Hippocampal formation (tissue), 2 donors: ENCODE measurements around the gene AFF1.
"Not testable (repeated sequence)": the region's sequence is repeated elsewhere in the genome, so short reads cannot be mapped to it uniquely, and the experiment has no call there.

Source experiments
- DNase-seq, 2 donors: peaks; one replicate each; lab custom pipeline; 2025; lab: John Stamatoyannopoulos, UW

AFF1 gene

DNA sequence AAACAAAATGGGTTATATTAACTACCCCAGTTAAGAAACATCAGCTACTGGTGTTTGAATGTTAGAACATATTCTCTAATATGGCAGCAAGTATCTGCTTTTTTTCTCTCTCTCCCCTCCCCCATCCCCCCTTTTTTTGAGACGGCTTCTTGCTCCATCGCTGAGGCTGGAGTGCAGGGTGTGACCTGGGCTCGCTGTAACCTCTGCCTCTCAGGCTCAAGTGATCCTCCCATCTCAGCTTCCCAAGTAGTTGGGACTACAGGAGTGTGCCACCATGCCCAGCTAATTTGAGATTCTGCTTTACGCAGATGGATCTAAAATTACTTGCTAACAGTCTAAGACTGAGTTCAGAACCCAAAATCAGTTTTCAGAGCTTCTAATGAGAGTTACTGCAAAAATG is 101.9 kb downstream of the AFF1 start:
- DNase-seq = no peak

DNA sequence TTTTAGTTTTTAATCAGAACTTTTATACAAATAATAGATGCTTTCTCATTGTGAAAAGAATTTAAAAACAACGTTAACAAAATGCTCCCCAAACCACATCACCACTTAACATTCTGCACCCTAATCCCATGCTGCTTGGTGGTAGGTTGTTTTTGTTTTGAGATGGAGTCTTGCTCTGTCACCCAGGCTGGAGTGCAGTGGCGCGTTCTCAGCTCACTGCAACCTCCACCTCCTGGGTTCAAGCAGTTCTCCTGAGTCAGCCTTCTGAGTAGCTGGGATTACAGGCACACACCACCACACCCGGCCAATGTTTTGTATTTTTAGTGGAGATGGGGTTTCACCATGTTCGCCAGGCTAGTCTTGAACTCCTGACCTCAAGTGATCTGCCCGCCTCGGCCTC is 102.4 kb downstream of the AFF1 start:
- DNase-seq = not testable (repeated sequence)

DNA sequence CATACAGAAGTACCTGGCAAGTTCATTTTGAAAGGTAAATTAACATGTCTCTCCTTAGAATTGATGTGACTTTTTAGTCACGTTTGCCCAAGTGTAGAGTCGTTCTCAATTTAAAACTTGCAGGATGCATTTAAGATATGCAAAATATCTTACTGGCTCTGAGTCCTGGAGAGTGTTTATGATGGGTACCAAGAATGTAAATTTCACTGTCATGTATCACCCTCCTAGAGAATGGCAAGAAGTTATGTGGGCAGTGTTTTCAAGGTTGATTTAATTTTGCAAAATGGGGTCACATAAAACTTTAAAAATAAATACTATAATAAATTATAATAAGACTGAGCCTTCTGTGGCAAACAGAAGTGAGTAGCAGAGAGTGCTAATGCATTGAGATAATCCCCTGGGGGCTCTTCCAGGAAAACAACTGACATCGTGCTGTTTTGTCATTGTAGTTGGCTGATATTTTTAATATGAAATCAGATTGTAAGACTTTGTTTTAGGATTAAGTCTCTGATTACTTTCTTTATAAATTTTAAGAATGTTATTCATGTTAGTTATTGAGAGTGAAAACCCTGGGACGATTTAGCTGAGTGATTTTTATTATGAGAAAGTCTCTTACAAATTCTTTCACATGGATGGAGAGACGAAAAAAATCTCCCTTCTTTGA is 103.0 kb downstream of the AFF1 start:
- DNase-seq = no peak

DNA sequence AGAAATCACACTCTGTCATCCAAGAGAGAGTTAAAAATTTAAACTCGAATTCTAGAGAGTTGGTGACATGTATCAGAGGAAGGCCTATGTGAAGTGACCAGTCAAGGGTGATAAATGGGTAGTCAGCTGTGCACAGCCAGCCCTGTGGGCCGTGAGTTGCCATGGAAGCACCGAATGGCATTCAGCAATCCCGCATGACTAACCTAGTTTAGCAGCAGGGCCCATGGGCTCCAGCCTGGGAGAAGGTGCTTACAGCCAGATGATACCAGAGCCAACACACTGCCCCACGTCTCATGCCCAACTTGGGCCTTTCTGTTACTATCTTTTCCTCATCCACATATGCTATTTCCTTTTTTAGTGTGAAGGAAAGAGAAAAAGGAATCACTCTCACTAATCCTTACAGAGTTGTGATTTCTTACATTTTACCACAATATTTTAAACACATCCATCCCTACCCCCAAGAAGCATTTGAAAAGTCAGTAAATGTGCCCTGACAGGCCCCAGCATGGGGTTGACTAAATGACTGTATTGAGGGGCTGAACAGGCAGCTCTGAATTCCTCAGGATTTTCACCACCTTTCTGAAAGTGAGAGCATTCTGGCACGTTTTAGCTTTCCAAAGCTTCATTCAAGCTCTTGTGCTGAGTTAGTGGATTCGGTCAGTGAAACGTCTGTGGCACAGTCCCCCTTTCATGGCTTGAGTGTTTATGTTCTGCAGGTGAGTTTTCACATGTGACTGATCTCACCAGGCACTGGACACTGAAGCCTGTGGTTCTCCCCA is 104.2 kb downstream of the AFF1 start:
- DNase-seq = peak; percentile 54 to 64

DNA sequence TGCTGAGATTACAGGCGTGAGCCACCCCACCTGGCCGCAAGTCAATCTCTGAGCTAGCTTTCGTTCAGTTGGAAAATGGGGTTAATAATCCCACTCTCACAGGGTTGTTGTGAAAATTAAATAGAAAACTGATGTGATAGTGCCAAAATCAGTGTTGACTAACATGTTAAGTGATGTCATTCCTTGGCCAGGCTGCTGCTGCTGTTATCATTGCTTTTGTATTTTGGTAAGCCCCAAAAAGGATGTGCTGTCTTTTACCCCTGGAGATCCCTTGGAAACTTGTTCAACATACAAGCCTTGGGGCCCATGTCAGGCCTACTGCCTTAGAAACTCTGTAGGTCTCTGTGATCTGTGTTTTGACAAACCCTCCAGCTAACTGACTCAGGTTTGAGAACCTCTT is 106.3 kb downstream of the AFF1 start:
- no peak for DNase-seq

DNA sequence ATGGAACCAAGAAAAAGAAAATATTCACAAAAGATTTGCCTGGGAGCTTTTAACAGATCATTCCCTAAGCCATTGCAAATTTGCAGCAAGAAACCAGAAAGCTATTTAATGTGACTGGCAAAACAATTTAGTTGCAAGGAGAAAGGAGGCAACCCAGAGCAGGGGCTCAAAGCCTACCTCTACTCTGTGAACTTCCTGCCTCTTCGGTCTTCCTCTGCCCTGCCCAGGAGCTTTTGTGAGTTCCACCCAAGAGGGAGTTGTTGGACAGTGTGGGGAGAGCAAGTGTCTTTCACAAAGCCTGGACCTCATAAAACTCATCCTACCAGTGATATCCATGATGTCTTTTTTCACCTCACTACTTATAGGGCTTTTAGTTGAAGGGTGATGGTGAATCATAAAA is 107.4 kb downstream of the AFF1 start:
- DNase-seq = no peak

DNA sequence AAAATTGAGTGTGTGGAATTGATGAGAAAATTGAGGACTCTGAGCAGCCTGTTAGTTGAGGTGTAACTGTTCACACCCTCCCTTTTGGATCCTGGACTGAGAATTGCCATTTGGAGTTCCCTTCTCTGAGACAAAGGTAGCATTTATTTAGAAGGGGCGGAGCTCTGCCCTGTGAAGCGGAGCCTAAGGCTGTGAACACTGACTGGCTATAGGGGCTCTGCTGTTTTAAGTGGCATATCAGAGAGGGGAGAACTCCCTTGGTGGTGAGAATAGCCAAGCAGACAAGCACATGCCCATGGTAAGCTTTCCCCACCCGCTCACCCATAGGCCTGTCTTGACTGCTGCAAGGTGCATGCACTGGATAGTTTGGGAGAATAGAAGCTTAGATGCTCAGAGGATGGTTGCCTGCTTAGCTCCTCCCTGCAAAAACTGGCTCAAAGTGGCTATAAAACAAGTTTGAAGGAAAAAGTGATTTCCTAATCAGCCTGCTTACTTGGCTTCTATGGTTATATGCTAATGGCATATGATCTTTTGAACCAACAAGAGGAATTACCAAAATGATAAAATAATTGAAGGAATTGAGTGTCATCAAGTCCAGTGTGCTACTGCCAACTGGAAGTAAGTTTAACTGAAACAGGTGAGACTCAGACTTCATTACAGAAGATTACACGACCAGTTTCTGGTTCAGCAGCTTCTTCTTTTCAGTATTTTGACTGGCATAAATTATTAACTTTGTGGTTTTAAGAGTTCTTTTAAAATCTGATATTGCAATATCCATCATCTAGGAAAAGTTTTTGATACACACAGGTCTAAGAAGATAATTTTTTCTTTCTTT is 108.4 kb downstream of the AFF1 start:
- no peak for DNase-seq

DNA sequence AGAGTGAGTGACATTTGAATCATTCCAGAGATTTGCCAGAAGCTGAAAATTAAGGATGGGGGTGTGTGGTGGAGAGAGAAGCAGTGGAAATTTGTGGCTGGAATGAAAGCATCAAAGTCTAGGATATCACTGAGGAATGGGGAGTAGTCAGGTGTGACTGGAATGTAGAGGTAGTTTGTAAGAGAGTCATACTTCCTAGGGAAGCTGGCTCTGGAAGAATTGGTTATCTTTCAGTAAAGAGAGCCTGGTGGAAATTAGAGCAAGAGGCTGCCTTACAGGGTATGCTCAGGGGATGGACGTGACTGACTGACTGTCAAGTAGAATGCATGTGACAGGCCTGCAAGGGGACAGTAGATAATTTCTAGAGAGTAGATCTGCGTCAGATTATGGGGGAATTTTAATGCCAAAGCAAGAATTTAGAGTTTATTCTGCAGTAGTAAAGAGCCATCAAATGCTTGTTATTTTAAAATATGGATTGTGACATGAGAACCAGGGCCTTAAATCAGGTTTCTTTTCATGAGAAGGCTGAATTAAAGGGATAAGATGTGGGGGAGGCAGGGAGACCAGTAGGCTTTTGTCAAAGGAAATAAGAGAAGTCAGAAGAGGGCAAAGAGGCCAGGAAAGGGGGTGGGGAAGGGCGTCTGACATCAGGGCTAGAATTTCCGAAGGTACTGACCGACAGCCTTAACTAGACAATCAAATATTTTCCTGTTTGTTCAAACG is 109.9 kb downstream of the AFF1 start:
- no peak for DNase-seq

DNA sequence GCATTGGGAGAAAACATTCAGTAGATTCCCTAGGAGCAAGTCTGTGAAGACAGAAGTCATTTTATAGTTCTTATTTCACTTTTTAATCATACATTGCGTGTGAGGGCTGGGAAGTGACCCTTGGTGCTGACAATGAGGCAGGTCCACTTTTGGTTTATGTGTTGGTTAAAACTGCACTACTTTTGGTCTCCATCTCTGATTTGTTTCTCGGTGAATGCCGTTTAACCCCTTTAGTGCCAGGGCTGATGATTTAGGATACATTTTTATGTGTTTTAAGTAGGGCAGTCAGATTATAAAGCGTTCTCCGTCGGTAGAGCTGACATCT is 110.4 kb downstream of the AFF1 start:
- DNase-seq = no peak

DNA sequence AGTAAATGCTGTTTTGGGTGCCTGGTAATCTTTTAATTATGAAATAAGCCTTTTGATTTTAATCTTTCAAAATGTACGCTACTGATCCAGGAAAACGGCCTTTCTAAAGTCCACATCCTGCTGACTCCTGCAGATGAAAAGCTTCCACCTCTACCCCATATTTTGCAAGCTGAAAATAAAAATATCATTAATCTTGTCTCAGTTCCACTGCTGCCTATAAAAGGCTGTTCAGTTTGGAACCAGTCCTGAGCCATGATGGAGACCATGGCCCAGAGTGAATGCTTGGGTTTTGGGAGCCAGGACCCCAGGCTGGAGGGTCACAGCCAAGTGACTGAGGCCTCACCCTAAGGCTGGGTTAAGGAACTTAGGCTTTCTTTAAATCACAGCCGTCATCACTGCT is 110.8 kb downstream of the AFF1 start:
- DNase-seq = no peak

DNA sequence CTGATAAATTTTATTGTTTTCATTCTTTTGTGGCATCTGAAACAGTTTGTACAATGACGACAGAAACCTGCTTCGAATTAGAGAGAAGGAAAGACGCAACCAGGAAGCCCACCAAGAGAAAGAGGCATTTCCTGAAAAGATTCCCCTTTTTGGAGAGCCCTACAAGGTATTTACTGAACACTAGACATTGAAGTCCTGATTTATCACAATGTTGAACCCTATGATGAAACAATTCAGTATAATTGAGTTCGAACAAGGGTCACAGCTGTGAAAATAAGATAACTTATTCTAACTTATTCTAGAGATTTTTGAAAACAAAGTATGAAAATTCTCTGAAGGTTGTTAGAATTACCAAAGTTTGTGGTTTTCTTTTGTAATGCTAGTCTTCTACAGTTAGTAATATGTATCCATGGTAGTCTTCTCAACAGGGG is 111.3 kb downstream of the AFF1 start:
- no peak for DNase-seq

DNA sequence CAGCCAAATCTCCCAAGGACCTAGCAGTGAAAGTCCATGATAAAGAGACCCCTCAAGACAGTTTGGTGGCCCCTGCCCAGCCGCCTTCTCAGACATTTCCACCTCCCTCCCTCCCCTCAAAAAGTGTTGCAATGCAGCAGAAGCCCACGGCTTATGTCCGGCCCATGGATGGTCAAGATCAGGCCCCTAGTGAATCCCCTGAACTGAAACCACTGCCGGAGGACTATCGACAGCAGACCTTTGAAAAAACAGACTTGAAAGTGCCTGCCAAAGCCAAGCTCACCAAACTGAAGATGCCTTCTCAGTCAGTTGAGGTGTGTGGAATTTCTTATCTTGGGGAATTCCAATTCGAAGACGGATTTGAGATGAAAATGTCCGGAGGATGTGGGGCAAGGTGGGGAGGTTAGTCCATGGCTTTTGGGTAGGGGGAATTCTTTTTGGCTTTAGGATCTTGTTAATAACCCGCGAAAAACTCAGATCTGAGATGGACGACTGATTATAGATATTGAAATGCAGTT is 112.5 kb downstream of the AFF1 start:
- DNase-seq = no peak

DNA sequence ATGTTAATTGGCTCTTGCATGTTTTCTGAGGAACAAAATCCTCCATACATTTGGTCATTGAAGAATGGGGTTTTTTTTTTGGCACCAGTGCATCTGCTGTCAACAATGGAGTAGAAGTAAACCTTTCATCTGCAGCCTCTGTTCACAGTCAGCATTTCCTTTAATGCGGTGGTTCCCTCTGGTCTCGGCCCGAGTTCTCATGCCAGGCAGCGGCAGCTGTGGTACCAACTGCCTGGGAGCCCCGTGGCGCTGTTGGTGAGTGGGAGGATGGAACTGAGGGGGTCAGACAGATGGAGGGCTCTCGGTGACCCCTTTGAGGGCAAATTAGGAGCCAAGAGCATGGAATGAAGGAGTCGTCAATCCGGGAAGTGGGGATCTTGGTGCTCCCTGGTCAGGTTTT is 114.7 kb downstream of the AFF1 start:
- DNase-seq = peak in 1 of 2 donors; percentile 48

DNA sequence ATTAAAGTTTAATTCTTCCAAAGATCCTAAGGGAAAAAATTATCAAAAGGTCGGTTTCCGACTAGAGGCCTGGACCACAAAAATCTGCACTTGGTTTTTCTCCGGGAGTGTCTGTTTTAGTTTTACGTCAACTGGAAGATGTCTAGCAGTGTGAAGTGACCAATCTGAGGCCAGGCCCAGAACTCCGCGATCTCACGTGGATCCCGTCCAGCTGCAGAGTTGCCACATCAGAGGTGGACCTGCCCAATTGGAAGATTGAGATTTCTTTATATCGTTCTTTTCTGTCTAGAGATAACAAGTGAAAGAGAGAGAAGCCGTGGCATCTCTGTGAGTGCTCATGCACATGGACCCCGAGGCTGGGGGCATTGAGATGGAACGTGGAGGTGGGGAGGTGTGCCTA is 115.8 kb downstream of the AFF1 start:
- DNase-seq = no peak

DNA sequence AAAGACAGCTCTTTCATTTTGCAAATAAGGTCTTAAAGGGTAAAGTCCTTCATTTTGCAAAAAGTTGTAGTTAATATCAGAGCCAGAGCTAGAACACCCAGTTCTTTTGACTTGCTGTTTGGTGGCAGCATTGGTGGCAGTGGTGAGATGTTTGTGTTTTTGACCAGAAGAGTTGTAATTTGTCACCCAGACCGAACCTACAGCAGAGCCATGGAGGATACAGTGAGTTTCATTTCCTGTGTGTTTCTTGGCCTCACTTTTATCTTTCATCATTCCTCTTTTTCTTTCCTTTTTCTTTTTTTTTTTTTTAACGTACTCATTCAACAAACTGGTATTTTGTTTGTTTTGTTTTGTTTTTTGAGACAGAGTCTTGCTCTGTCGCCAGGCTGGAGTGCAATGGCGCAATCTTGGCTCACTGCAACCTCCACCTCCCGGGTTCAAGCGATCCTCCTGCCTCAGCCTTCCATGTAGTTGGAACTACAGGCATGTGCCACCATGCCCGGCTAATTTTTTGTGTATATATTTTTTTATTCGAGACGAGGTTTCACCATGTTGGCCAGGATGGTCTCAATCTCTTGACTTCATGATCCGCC is 116.4 kb downstream of the AFF1 start:
- DNase-seq = no peak

DNA sequence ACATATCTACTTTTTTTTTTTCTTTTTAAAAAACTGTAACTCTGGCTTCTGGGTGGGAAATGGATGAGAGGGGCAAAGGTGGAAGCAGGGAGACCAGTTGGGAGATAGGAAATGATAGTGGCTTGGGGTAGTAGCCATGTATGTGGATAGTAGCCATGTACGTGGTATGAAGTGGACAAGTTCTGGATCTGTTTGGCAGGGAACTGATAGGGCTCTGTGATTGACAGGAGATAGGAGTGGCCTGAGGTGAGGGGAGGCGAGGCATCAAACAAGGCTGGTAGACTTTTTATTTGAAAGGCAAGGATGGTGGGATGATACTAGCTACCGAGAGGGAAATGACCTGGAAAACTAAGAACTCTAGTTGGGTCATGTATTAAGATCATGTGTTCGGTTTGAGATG is 117.8 kb downstream of the AFF1 start:
- no peak for DNase-seq

DNA sequence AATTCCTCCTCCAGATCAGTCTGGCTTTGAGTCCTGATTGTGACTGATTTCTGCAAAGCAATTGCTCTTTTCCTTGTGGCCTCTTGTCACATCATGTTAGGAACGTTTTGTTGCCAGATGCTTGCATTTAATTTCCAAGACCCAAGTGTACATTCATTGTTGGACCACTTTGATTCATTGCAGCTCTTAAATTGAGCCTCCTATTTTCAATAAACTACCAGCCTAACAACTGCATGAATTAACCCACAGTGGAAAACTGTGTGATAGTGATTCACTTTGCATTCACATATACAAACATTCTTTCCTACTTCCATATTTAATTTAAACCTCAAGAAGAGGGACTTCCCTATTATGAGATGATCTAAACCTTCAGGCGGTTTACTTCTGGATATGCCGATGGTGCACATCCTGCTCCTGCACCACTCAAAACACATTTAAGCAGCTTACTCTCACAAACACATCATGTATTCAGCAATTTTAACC is 118.4 kb downstream of the AFF1 start:
- DNase-seq = no peak

DNA sequence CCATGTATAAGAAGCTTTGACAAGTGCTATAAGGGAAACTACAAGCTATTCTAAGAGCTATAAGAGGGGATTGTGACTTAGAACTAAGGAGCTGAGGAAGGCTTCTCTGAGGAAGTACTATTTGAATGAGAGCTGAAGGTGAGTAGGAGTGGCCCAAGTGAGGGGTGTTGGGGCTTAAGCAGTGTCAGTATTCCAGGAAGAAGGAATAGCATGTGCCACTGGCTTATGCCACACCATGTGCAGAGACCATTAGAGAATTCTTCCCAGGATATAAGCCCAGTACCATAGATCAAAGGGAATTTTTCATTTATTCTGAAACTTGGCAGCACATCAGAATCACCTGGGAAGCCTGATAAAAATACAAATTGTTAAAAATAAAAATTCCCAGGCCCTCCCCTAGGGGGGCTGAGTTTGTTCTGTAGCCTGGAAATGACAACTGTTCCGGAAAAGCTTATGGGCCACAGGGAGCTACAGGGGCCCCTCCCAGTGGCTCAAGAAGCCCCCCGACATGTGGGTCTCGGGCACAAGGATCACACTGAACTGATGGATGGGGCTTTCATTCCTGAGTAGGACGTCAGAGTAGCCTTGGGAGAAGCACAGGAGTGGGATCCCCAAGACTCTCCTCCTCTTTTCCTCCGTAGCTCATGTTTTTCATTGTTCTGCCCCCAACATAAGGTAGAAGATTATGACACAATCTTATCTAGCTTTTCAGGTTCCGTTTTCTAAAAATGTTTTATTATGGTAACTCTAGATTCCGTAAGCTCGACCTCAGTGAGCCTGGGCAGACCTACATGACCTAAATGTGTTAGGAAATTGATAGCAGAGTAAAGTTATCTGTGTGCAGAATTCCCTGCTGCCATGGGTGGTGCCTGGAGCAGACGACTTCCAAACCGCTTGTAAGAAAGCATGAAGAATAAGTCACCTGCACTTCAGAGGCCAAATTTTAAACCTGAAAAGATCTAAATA is 119.3 kb downstream of the AFF1 start:
- no peak for DNase-seq

DNA sequence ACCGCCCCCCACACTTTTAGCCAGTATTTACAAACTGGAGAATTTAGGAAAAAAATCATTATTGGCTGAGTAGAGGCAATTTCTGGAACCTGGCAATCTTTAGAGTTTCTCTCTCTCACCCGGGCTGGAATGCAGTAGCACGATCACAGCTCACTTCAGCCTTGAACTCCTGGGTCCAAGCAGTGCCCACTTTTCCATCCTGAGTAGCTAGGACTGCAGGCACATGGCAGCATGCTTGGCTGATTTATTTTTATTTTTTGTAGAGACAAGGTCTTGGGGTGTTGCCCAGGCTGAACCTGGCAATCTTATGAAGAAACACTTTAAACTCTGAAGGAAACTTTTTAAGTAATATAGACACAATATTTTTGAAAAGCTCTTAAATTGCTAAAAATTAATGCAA is 120.1 kb downstream of the AFF1 start:
- DNase-seq = no peak

DNA sequence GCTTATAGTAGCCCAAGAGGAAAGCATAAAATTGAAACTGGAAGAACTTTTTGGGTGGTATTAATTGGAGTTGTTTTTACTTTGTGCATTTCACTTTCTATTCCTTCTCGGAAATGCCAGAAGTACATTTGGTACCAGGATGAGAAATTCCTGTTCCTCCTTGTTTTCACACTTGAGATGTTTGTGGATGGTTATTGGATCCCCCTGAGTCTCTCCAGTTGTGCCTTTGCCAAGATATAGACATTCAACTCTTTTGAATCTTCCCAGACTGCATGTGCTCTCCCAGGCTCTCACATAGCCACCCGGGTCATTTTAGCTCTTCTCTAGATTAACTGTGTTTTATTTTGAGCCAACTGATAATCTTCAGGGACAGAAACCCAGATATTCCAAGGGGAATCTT is 120.5 kb downstream of the AFF1 start:
- DNase-seq = no peak
